Cardiac fibroblast (primary cell): ENCODE data around the gene AKNAD1.
A peak's percentile ranks its signal among the peaks of the same experiment; 100 is the strongest.

ENCODE experiments used
- DNase-seq, 2 donors: peaks; one replicate each; pipeline versions ENCODE4 v3.0.0 to v3.0.0-alpha.2; 2010; ENCODE audit warnings: low read depth in 2 of 2
- H3K4me3 ChIP-seq, 2 donors: replicated peaks in 1 of 2; 1 replicate in 1 of 2; 2 replicates in 1 of 2; pipeline ENCODE4 v1.5.1; 2011; ENCODE audit warnings: low read depth in 2 of 2, low read length in 2 of 2, mild to moderate bottlenecking in 2 of 2, moderate library complexity in 1 of 2
- TF ChIP-seq, protein P1 (sequence below): IDR thresholded peaks from one replicate; pipeline ENCODE4 v1.5.1; 2011; ENCODE audit warnings: low read depth, mild to moderate bottlenecking, low read length, inconsistent platforms

Gene AKNAD1

DNA sequence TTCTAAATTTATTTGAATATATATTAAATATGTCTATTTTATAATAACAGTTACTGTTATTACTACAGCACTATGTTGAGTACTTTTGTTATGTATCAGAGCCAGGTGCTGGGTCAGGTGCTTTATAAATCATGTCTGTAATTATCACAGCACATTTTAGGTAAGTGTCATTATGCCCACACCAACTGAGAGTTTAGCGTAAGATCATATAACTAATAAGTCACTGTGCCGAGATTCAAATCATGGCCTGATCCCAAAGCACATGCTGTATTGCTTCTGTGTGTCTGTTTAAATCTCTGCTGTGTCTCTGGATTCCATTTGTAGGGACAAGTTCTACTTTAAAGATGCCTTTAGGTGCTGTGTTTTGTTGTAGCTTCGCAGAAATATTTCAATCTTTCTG, 21.8 kb upstream of the AKNAD1 start:
- TF ChIP-seq, protein P1, sequence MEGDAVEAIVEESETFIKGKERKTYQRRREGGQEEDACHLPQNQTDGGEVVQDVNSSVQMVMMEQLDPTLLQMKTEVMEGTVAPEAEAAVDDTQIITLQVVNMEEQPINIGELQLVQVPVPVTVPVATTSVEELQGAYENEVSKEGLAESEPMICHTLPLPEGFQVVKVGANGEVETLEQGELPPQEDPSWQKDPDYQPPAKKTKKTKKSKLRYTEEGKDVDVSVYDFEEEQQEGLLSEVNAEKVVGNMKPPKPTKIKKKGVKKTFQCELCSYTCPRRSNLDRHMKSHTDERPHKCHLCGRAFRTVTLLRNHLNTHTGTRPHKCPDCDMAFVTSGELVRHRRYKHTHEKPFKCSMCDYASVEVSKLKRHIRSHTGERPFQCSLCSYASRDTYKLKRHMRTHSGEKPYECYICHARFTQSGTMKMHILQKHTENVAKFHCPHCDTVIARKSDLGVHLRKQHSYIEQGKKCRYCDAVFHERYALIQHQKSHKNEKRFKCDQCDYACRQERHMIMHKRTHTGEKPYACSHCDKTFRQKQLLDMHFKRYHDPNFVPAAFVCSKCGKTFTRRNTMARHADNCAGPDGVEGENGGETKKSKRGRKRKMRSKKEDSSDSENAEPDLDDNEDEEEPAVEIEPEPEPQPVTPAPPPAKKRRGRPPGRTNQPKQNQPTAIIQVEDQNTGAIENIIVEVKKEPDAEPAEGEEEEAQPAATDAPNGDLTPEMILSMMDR: no peak
- H3K4me3 ChIP-seq: peak overlapping the region in 1 of 2 donors; percentile 4
- no peak for DNase-seq

DNA sequence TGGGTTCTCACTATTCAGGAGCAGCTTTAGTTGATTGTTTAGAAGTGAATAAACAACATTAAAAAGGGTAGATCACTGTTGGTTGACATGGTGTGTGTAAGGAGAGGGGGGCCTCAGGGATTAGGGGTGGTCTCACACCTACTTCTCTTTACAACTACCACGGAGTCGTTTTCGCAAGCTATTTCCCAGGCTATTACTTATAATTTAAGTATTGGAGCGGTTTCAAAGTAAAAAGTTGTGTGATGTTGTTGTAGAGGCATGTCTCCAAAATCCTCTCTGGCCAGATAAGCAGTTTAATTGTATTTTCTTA, 21.2 kb upstream of the AKNAD1 start:
- DNase-seq: no peak
- TF ChIP-seq, protein P1: no peak
- peak overlapping the region; percentile 8 to 95 for H3K4me3 ChIP-seq

DNA sequence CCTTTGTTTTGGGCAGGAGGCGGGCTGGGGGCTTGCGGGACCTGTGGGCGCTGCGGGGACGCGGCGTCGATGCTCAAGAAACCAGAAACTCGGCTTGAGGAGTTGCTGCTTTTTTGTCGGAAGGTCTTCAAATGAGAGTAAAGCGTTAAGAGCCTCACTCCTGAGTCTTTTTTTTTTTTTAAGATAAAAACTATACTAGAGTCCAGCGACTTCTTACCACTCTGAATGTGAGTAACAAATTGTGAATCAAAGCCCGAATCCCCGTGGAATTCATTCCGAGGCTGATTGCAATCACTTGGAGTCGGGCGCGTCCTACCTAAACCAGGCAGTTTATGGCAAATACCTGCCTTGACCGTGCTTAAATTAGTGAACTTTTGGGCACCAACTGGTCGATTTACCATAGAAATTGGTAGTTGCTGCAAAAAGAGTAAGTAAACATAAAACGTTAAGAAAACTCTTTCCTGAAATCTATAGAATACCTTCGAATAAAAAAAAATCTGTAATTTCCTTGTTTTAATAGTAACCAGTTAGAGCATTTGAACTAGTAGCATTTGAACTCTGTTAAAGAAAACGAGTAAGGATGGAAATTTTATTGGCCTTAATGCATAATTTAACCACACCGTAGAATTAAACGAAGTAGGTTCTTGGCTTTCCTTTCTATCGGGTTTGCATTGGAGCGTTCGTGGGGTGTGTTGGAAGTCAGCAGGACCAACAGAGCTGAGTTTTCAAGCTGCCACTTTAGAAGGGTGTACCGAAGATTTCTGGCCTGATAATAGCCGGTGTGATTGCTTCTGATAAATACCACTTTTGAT, 20.7 kb upstream of the AKNAD1 start:
- H3K4me3 ChIP-seq: peak overlapping the region; percentile 91 to 95
- TF ChIP-seq, protein P1: no peak
- DNase-seq: peak; percentile 29 to 64

DNA sequence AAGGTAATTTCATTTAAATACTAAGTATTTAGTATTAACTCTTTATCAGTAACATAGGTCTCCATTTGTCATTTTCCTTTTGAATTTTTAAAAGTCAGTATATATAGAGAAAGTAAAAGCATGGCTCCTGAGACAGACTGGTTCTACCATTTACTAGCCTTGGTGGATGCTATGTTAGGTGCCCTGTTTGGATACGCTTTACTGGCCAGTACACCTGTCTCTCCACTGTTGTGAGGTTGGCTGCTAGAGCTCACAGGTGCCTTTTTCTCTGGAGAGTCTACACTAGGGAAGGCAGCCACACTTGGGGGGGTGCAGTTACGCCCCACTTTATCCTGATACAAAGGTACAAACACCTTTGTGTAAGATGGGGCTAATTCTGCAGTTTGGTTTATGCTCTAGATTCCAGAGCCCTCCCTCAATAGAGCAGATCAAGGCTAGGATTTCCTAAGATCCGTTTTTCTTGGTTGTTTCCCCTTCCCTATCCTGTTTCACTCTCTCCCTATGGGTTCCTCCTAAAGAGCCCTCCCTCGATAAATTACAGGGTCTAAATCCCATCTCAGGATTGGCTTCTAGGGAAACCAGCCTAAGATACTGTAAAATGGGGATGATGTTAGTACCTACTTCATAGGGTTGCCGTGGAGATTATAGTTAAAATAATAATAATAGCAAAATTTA, 14.3 kb upstream of the AKNAD1 start:
- no peak for DNase-seq
- TF ChIP-seq, protein P1: no peak
- H3K4me3 ChIP-seq: no peak overlapping the region

DNA sequence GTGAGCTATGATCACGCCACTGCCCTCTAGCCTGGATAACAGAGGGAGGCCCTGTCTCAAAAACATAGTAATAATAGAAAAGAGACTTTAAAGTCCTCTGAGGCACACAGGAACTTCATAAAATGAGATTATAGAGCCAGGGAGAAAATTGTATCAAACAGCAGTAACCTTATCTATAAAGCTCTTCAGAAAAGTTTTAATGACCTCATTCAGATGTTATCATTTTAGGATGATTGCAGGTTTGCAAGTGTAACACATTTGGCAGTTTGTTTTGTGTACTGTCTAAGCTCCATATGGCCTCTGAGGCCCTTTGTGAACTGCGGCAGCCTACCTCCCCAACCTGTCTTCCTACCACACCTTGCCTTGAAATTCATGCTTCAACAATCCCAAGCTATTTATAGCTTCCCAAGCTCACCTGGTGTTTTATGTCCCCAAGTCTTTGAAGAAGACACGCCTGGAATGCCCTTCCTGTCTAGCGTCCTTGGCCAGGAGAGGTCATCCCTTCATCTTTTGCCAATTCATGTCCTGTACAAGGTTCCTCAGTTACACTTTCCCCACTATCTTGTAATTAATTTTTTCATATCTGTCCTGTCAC, 8.5 kb upstream of the AKNAD1 start:
- no peak for DNase-seq
- H3K4me3 ChIP-seq: no peak overlapping the region
- TF ChIP-seq, protein P1: no peak

GRCh38 chr1:108863984-108864383, 7.1 kb upstream of the AKNAD1 start:
- DNase-seq: no peak

More at GRCh38 chr1:108863984-108864383, 7.1 kb upstream of the AKNAD1 start:
- H3K4me3 ChIP-seq: no peak overlapping the region
- TF ChIP-seq, protein P1: no peak
